Glomerular visceral epithelial cell (primary cell): Measurements from ENCODE around the gene ARAP1.

ENCODE experiments used
- DNase-seq: peaks from one replicate; pipeline ENCODE4 v3.0.0-alpha.2; 2016; ENCODE audit errors: extremely low spot score

Gene ARAP1

DNA sequence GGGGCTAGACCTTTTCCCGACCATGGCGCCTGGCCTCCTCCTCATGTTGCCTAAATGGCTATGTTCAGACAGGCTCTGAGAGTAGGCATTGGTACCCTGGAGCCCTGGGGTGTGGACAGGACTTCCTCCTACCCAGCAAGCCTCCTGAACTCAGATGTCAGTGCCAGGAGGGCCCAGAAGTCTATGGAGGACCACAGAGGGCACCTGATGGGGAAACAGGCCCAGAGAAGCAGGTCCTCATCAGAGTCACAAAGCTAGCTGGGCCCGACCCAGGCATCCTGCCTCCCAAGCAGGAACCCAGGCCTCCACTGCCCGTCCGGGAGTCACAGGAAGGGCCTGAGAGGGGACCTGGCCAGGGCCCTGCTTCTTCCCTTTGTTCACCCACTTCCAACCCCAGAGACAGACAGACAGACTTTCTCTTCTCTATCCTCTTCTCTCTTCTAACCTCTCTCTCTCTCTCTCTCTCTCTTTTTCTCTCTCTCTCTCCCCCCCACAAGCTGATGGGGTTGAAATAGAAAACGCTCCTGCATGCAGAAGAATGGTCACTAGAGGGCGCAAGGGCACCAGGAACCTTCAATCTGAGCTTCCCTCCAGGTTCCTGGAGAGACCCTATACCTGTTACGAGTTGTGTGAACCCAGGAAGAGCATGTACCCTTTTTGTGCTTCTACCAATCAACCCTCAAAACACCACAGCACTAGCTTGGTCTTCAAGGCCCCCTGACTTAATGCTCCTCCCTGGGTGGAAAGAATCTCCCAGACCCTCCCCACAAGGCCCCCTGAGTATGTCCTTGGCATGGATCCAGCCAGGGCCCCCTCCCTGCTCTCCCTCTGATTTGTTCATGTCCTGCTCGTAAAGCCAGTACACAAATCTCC is 27.1 kb downstream of the ARAP1 start:
- peak; percentile 84 for DNase-seq

GRCh38 chr11:72724021-72724551 is 28.1 kb downstream of the ARAP1 start:
- DNase-seq = no peak

DNA sequence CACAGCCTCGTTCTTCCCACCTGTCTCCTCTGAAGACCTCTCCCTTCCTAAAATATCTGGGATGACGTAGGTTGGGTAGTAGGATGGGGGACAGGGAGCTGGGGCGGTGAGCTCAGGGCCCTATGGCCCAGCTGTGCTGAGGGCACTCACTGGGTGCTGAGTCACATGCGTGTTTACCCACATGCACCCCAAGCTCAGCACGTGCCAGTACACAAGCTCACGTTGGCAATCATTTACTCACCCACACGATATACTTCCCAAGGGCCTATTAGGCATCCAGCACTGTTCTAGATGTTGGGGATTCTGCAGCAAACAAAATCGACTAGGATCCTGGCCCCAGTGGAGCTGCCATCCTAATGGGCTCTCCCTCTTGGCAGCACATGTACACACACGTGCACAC is 28.7 kb downstream of the ARAP1 start:
- DNase-seq = peak; percentile 73

GRCh38 chr11:72722050-72722748 is 30.0 kb downstream of the ARAP1 start:
- peak; percentile 87 for DNase-seq

- peak; percentile 16 for DNase-seq
These were observed 30.5 kb downstream of the ARAP1 start for GRCh38 chr11:72721689-72722049.

- DNase-seq = no peak
These were observed 30.9 kb downstream of the ARAP1 start for GRCh38 chr11:72721276-72721675.

DNA sequence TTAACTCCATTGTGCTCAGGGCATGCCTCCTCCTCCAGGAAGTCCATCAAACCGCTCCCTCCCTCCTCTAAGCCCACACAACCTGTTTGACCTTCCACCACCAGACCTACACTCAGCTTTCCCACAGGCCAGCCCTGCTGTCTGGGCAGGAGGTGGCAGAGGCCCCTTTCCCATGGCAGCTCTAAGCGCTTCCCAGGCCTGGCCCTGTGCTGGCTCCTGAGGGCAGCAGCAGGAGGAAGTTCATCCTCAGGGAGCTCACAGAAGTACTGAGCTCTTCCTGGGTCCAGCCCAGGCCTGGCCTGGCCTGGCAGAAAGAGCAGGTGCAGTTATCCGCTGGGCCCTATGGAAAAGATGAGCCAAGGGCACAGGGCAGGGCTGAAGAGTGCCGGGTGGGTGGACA is 31.4 kb downstream of the ARAP1 start:
- DNase-seq = no peak

GRCh38 chr11:72720047-72720446 is 32.2 kb downstream of the ARAP1 start:
- no peak for DNase-seq

DNA sequence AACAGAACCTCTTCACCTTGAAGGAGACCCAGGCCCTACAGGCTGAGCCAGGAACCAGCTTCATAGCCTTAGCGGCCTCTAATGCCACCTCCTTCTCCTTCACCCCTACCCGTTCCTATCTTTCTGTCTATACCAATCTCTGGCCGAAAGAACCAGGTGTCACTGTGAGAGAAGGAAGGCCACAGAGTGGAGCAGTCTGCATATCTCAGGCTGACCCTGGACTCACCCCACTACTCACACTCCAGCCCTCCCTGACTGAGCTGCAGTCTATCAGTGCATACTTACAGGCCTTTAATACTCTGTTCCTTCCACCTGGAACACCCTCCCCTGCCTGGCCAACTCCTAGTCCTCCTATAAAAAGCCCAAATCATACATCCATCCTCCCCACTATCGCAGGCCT is 32.7 kb downstream of the ARAP1 start:
- DNase-seq = no peak

GRCh38 chr11:72719144-72719543 is 33.1 kb downstream of the ARAP1 start:
- DNase-seq = peak; percentile 67

- peak; percentile 81 for DNase-seq
These were observed 34.1 kb downstream of the ARAP1 start for GRCh38 chr11:72718101-72718501.

- no peak for DNase-seq
These were observed 35.3 kb downstream of the ARAP1 start for GRCh38 chr11:72716788-72717435.

GRCh38 chr11:72716290-72716689 is 35.9 kb downstream of the ARAP1 start:
- DNase-seq = no peak

GRCh38 chr11:72712841-72713240 is 39.4 kb downstream of the ARAP1 start:
- DNase-seq = no peak

- no peak for DNase-seq
These were observed 39.9 kb downstream of the ARAP1 start for GRCh38 chr11:72712168-72712751.

GRCh38 chr11:72711141-72711540 is 41.1 kb downstream of the ARAP1 start:
- no peak for DNase-seq

DNA sequence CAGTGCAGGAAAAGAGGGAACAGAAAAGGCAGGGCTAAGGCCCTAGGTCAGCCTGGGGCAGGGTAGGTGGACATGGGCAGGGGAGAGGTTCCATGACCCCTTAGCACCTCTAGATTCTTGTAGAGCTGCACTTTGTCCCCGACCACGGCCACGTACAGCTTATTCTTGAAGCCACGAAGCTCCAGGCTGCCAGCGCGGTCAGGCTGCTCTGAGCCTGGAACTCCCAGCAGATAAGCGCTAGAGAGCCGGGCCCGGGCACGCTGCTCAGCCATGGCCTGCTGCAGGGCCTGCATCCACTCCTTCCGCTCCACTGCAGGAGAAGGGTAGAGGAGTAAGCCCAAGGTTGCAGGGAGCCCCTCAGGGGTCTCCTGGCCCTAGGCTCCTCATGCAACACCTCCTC is 41.9 kb downstream of the ARAP1 start:
- no peak for DNase-seq

- no peak for DNase-seq
These were observed 42.5 kb downstream of the ARAP1 start for GRCh38 chr11:72709478-72710238.

GRCh38 chr11:72707032-72707431 is 45.2 kb downstream of the ARAP1 start:
- DNase-seq = no peak

DNA sequence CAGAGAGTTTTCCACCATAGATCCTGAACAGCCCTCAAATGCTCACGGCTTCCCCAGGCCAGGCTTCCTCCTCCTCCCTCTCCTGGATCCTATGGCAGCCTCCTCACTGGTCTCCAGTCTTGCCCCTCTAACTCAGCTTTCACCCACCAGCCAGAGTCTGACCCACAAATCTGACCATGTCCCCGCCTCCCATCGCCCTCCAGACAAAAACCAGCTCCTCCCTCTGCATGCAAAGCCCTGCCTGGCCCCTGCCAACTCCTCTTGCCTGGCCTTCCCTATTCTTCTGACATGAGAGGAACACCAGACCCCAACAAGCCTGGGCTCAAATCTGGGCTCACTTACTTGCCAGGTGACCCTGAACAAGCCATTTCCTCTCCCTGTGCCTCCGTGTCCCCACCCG is 45.6 kb downstream of the ARAP1 start:
- no peak for DNase-seq
